GDM1 (cell line): ENCODE measurements around the gene VCPKMT.
"Not testable (repeated sequence)": the region's sequence is repeated elsewhere in the genome, so short reads cannot be mapped to it uniquely, and the experiment has no call there.

Source experiments
- DNase-seq: peaks from one replicate; lab custom pipeline; 2025; lab: John Stamatoyannopoulos, UW

VCPKMT gene

DNA sequence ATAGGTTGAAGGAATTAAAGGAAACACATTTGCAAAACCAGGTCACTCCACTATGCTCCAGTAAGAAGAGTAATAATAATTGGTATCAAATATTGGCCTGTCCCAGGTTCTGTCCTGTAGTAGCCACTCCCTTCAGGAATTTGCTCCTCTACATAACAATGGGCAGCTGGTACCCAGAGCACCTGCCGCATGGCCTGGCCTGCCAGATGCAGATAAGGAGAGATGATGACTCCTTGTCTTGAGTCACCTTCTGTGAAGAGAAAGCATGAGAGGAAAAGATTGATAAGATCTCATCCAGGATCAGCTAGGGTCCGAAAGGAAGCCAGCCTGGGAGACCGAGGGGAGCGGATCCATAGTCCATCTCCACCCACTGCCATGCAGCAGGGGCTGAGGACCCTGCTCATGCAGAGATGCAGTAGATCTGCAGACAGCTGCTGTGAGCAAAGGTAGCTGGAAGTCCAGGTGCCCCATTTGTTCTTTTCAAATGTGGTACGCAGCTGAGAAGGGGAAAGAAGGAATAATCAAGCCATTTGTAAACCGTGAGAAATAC, 24.3 kb downstream of the VCPKMT start:
- no peak for DNase-seq

DNA sequence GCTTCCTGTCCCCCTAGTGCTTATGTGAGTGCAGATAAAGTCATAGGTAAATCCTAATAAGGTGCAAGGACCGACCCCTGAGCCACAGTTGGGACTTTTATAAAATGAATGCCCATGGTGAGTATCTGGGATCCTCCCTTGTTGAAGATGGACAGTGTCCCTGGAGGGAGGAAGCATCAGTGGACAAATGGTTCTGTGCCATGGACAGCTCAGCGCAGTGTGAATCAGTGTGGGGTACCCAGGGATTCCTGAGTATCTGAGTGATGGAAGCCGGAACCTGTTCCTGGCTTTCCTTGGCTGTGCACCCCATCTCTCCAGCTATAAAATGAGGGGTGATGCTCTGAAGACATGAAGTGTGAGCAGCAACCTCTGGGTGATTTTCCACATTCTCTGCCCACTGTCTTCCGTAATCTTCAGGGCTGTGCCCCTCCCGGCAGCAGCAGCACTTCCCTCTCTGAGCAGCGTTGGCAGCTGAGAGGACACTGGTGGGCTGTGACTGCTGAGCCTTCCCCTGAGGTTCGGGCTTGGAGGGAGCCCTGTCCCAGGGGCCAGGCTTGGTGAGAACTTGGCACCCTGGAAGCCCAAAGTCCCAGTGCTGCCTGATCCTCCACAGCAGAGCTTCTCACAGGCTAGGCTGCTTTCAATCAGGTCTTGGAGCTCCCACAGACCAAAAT, 25.0 kb downstream of the VCPKMT start:
- no peak for DNase-seq

DNA sequence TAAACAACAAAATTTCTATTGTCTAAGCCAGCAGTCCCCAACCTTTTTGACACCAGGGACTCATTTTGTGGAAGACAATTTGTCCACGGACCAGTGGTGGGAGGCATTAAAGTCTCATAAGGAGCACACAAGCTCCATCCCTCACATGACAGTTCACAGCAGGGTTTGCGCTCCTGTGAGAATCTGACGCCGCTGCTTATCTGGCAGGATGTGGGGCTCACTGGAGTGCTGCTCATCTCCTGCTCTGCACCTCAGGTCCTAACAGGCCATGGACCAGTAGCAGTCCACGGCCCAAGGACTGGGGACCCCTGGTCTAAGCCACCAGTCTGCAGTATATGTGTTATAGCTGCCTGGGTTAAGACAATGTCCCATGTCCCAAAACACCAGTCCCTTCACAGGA, 27.2 kb downstream of the VCPKMT start:
- no peak for DNase-seq

DNA sequence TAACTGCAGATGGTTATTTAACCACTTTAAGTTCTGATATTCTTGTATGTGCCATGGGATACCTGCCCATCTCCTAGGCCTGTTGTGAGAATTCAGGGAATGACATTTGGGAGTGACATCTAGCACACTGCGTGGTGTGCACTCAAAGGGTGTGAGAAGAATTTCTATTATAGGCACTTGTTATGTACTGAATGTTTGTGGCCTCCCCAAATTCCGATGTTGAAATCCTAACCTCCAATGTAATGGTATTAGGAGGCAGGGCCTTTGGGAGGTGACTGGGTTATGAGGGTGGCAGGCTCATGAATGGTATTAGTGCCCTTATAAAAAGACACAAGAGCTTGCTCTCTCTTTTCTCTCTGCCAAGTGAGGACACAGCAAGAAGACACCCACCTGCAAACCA, 27.6 kb downstream of the VCPKMT start:
- no peak for DNase-seq

DNA sequence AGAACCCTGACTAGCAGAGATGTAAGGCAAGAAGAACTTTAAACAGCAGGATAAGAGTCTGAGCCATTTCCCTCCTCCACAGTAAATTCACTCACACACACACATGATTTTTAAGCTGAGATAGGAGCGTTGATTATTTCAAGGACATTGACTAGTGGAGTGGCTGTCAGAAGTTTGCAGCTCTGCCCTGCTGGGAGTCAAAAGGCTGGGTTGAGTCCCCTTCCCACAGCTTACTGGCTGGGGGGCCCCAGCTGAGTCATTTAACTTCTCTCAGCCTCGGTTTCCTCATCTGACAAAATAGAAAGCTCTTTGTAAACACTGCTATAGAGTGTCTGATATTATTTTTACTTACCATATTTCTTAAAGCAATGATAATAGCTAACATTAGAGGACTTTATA, 28.3 kb downstream of the VCPKMT start:
- no peak for DNase-seq

DNA sequence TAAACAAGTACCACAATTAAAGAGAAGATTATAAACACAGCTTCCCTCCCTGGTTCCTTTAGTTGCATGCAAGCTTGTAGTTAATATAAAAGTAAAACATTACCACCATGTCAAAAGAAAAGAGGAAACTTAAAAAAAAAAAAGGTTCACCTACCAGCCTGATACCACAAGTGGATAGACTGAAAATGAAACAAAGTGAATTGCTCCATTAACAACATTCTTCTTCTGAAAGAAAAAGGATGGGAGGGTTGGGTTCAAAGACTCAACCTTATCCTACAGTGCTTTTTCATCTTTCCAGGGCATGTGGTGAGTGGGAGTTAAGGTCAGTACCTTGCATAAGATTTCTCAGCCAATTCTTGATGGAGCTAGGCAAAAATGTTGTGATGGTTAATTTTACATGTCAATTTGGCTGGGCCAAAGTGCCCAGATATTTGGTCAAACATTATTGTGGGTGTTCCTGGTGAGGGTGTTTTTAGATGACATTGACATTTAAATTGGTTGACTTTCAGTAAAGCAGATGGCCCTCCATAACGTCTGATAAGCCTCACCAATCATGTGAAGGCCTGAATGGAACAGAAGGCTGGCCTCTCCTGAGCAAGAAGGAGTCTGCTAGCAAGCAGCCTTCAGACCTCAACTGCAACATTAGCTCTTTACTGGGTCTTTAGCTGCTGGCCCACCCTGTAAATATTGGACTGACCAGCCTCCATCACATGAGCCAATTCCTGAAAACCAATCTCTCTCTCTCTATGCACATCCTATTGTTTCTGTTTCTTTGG, 28.8 kb downstream of the VCPKMT start:
- DNase-seq = no peak

DNA sequence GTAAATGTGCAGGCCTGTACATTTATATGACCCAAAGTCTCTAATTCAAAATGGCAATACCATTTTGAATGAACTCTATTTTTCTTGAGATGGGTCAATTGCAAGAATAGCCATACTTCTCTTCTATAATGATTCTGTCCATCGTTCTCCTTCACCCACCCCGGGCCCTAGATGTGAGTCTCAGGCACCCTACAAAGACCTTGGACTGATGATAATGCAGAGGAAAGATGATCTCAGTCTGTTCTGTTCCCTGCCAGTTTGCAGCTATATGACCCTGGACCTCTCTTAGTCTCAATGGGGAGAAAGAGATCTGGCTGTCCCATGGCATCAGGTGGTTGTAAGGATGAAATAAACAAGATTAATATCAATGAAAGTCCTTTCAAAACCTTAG, 30.1 kb downstream of the VCPKMT start:
- DNase-seq = no peak

DNA sequence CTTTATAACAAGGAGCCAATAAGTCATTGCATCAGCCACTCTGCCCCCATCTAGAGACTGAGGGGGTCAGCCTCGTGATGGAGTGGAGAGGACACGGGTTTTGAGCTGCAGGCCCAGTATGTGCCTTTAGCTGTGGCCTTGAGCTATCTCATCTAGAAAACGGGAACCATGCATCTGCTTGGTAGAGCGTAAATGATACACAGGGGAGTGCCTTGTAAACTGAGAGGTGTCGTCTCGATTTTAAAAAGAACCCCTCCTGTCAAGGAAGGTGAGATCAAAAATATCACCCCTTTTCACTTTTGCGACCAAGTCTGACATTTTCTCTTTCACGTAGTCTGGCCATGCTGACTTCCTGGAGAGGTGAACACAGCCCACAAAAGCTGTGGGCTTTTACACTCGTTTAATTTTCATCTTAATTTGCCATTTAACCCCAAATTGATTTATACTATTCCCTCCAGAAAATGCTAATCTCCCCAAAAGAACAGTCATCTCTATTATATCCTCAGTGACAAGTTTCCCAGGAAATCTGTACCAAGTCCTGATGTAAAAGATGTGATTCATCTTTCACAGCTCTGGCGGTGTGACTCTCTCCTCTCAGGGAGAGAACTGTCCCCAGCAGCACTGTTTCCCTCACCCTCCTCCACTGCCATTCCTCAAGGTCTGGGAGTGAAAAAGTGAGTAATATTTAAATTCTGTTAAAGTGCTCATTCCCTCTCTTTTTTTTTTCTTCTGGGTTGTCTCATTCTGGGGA, 30.6 kb downstream of the VCPKMT start:
- no peak for DNase-seq

DNA sequence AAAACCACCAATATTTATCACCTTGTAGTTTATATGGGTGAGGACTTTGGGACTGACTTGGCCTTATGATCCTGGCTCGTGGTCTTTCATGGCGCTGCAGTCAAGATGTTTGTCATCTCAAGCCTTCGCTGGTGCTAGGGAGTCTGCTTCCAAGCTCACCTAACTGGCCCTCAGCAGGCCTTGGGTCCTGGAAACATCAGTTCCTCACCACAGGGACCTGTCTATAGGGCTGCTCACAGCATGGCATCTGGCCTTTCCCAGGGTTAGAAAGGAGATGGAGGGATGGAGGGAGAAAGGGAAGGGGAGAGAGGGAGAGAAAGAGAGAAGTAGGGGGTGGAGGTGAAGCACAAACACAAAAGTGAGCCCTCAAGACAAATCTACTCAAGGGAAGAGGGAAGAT, 31.7 kb downstream of the VCPKMT start:
- DNase-seq = no peak

DNA sequence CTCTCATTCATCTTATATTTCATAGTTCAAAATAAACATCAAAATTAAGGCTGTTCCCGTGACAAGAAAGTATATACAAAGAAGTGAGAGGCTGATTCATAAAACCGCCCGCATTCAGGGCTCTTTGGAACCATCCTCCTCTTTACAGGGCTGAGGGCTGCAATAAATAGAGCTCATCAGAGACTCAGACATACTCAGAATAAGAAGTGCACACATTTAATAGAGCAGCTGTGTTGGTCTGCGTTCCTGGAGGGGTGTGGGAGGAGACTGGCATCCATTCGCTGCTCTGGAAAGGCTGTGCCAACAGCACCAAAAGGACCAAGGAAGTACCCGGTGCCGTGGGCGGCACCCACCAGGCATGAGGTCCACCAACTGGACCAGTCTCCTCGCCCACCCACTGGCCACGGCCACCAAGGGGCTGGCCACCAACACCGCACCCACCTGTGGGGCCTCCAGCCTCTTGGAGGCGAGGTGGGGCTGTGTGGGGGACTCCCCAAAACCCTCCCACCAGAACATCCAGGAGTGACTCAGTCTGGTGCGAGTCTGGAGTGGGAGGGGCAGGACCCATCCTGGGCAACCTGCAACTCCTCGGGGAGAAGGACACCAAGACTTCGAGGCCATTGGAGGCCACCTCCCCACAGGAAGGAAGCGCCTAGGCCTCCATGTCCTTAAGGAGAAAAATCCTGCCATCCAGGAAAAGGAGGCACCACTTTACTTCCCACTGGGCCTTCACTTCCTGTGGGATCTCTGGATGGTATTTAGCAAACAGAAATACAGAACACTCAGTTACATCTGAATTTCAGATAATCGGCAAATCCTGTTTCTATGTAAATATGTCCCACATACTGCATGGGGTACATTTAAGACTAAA, 32.7 kb downstream of the VCPKMT start:
- DNase-seq = no peak

DNA sequence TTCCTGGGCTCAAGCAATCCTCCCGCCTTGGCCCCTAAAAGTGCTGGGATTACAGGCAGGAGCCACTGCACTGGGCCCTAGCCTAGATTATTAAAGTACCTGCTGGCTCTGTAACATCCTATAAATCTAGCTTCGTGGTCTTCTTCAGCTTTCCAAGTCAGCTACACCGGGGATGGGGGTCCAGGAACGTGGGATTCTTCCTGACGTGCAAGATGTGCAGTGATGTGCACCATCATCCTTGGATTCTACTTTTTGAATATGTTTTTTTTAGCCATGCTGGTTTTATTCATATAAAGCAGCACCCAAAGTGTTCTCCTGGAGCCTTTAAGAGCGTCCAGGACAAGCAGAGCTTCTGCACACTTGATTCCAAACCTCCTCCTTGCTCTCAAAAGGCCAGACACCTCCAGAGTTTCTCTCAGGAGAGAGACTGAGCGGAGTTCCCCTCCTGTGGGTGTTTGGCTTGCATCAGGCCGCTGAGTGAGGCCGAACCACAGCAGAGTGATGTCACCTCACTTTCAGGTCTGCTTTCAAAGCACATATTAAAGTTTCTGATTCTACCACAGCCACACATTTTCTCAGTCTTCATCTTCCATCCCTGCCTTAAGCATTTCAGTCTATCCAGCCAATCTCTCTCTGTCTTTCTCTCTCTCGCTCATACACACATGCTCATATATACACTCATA, 33.4 kb downstream of the VCPKMT start:
- DNase-seq = no peak

DNA sequence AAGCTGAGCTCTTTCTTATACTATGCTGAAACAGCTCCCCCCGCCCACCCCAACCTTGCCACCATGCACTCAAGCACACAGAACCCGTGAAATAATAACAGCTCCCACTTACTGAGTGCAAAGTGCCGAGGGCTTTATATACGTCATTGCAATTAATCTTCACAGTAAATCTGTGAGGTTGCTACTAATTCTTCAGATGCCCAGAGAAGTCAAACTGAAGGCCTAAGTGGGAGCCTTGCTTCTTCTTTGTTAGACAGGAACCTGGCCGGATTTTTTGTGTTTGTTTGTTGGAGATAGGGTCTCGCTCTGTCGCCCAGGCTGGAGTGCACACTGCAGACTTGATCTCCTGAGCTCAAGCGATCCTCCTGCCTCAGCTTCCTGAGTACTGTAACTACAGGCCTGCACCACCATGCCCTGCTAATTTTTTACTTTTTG, 34.0 kb downstream of the VCPKMT start:
- DNase-seq = no peak

DNA sequence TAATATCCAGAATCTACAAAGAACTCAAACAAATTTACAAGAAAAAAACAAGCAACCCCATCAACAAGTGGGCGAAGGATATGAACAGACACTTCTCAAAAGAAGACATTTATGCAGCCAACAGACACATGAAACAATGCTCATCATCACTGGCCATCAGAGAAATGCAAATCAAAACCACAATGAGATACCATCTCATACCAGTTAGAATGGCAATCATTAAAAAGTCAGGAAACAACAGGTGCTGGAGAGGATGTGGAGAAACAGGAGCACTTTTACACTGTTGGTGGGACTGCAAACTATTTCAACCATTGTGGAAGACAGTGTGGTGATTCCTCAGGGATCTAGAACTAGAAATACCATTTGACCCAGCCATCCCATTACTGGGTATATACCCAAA, 37.3 kb downstream of the VCPKMT start:
- DNase-seq = not testable (repeated sequence)

DNA sequence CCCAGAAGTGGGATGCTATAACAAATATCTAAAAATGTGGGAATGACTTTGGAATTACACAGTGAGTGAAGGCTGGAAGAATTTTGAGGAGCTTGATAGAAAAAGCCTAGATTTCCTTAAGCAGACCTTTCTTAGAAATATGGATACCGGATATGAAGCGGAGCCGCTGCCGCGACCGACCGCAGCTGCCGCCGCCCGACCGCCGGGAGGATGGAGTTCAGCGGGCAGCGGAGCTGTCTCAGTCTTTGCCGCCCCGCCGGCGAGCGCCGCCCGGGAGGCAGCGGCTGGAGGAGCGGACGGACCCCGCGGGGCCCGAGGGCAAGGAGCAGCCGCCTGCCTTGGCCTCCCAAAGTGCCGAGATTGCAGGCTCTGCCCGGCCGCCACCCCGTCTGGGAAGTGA, 42.7 kb downstream of the VCPKMT start:
- DNase-seq = not testable (repeated sequence)

DNA sequence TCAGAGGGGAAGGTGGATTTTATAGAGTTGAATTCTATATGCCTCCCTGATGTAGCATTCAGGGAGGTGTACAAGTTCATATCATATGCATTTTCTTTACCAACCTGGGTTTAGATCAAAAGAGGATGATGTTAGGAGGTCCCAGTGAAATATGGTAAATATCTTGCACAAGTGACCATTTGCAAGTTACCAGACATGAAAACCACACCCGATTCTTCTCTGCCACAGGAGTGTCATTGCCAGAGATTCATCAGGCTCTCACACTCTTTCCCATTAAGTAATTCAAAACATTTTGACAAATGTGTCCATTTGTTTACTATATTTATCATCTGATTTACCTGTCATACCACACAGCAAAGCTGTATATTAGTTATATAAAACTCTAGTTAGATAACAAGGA, 44.0 kb downstream of the VCPKMT start:
- DNase-seq = no peak

DNA sequence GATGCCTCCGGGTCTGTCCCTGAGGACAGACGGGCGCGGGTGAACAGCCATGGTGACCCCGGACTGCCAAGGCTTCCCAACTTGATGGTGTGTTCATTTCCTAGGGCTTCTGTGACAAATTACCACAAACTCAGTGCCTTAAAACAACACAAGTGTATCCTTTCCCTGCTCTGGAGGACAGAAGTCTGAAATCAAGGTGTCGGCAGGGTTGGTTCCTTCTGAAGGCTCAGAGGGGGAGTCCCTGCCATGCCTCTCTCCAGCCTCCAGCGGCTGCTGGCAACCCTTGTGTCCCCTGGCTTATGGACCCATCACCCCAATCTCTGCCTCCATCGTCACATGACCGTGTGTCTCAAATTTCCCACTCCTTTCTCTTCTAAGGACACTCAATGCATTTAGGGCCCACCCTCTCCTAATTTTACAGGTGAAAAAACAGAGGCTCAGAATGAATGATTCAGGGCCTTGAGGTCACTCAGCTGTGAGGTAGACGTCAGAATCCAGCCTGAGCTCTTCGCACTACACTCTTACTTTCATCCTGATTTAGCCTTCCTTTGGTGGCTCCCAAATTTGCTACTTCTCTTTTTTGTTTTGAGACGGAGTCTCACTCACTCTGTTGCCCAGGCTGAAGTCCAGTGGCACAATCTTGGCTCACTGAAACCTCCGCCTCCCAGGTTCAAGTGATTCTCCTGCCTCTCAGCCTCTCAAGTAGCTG, 45.4 kb downstream of the VCPKMT start:
- DNase-seq = no peak

DNA sequence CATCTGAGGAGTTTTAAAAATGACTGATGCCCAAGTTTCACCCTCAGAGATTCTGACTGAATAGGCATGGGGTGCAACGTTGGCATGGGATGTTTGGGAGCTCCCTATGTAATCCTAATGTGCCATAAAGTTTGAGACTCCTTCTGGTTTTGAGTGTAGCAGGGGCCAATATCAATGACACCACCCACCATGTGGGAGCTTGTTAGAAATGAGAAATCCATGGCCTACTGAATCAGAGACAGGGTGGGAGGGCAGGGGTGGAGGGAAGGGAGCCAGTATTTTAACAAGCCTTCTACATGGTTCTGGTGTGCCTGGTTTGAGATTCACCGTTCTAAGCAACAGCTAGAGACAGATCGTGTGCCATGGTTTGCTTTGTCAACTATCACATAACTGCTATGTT, 46.1 kb downstream of the VCPKMT start:
- no peak for DNase-seq

DNA sequence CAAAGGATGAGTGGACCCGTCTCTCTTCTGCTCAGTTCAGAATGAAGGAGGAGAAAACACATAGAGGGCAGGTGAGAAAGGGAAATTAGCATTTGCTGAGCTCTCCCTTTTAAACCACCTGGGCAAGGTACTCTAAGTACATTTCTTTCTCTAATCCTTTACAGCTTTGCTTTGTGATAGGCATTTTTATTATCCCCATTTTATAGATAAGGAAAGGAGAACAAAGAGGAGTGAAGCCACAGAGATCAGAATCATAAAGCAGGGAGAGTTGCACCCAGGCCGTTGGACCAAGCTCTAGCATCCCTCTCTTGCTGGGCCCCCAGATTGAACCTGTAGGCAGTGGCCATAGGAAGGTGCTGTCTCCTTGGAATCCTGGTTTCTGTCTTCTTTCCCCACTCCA, 47.0 kb downstream of the VCPKMT start:
- no peak for DNase-seq

DNA sequence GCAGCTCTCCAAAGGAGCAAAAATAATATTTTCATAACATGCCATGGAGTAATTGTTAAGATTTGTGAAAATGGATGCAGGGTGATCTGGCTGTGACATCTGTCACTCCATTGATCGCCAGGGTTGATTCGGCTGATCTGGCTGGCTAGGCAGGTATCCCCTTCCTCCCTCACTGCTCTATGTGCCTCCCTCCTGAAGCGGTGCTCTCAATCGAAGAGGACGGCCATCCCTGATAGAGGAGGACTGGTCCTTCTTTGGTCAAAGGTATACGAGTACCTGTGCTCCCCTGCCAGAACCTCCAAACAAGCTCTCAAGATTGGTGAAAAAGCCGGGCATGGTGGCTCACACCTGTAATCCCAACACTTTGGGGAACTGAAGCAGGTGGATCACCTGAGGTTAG, 47.9 kb downstream of the VCPKMT start:
- no peak for DNase-seq

DNA sequence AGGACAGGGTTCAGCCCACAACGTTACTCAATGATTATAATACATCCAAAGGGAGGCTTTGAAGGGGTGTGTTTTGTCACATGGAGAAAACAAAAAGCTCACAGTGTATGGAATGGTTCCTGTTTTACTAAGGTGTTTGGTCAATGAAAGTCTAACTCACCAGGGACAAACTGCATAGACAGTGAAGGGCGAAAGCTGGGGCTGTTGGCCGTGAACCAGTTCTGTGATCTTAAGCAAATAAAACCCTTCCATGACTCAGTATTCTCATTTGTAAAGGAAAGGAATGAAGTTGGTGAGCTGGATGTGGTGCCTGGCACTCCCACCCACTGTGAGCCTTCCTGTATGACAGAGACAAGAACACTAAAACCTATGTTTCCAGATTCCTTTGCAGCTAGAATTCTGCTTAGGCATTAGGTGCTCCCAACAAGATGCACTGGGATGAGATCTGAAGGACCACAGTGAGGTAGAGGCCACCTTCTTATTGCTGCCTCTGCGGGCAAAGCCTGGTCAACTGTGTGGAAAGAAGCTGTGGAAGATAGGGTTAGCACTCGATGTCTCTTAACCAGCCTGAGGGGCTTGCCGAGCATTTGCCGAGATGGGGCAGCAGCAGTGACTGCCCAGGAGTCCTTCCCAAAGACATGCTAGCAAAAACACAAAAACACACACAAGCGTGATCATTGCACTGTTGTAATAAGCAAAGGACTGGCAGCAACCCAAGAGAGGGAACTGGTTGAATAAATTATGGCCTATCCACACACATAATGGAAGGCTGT, 48.5 kb downstream of the VCPKMT start:
- DNase-seq = no peak
